ENCODE results near the gene HIP1R. TPM values are rescaled to one million over a fixed set of nuclear protein-coding genes. Genes with fewer than 3 reads are reported as not detected.

The HIP1R gene
- total RNA-seq, 1 experiment from 2014 or later, result 33.1 TPM

GRCh38 chr12:122839907-122840554 lies 4.8 kb downstream of the HIP1R start:
- no peak for DNase-seq
- no peaks in the 10 kb centered on the region for H3K27me3 ChIP-seq (ENCODE audit: insufficient read depth, low read depth)
- peaks cover 54% of the 10 kb centered on the region for H3K4me1 ChIP-seq (replicated peaks; ENCODE audit: insufficient read depth)
- no peak for TF ChIP-seq CTCF (conservative IDR thresholded peaks at IDR 0.05)
- TF ChIP-seq EZH2 (IDR thresholded peaks at IDR 0.05; ENCODE audit: low read depth), result no peak
- no peak overlapping the region for H2AFZ ChIP-seq
- no peaks in the 10 kb centered on the region for H3K9me2 ChIP-seq (ENCODE audit: insufficient read depth)
- intact Hi-C loops (cut with micrococcal nuclease; ENCODE audit: unreplicated experiment), result loop anchor here (2.0 to 5.0 kb wide), 2 partner anchors 48 to 55 kb away; no protein-coding TSS in a partner anchor
- peaks cover 71% of the 10 kb centered on the region for H3K79me2 ChIP-seq (ENCODE audit: low read depth)
- H3F3A ChIP-seq (ENCODE audit: insufficient read depth, low read depth), result peaks cover 26% of the 10 kb centered on the region
- peaks cover 13% of the 10 kb centered on the region for H4K20me1 ChIP-seq (ENCODE audit: insufficient read depth)
- peak overlapping the region; percentile 65; the same call in 1 of the 2 replicates for H3K4me2 ChIP-seq
- CTCF ChIA-PET, result interaction anchor here (0.5 to 0.6 kb wide), 2 partner anchors 35 to 107 kb away, joined by 3 read pairs; no protein-coding TSS in a partner anchor
- no peak overlapping the region for H3K27ac ChIP-seq
- H3K4me3 ChIP-seq, result no peak overlapping the region
- no peaks in the 10 kb centered on the region for H3K36me3 ChIP-seq (ENCODE audit: low read depth)
- POLR2A ChIA-PET (ENCODE audit: unreplicated experiment), result interaction anchor here (0.6 kb wide), 1 partner anchor 180 kb away, joined by 3 read pairs; no protein-coding TSS in a partner anchor
- BruUV-seq (replicated peaks), result no TSS peak
- no peaks in the 10 kb centered on the region for H3K9me3 ChIP-seq (ENCODE audit: insufficient read depth, low read depth)

GRCh38 chr12:122840580-122841513 lies 5.6 kb downstream of the HIP1R start:
- peaks cover 71% of the 10 kb centered on the region for H3K79me2 ChIP-seq (ENCODE audit: low read depth)
- no peaks in the 10 kb centered on the region for H3K27me3 ChIP-seq (ENCODE audit: insufficient read depth, low read depth)
- CTCF ChIA-PET, result interaction anchor here (0.6 kb wide), 1 partner anchor 107 kb away, joined by 3 read pairs; no protein-coding TSS in a partner anchor
- no TSS peak for BruUV-seq (replicated peaks)
- no peak for DNase-seq
- no peaks in the 10 kb centered on the region for H3K9me2 ChIP-seq (ENCODE audit: insufficient read depth)
- TF ChIP-seq EZH2 (IDR thresholded peaks at IDR 0.05; ENCODE audit: low read depth) (no peak), CTCF (conservative IDR thresholded peaks at IDR 0.05) (no peak)
- H3K4me1 ChIP-seq (replicated peaks; ENCODE audit: insufficient read depth), result peaks cover 54% of the 10 kb centered on the region
- intact Hi-C loops (cut with micrococcal nuclease; ENCODE audit: unreplicated experiment), result loop anchor here (2.0 to 5.0 kb wide), 2 partner anchors 49 to 54 kb away; no protein-coding TSS in a partner anchor
- no peak overlapping the region for H2AFZ ChIP-seq
- H3K4me2 ChIP-seq, result peak overlapping the region; percentile 65
- H3K27ac ChIP-seq, result peak overlapping the region; percentile 58
- POLR2A ChIA-PET (ENCODE audit: unreplicated experiment), result no interaction called here
- H3K4me3 ChIP-seq, result no peak overlapping the region
- H4K20me1 ChIP-seq (ENCODE audit: insufficient read depth), result peaks cover 13% of the 10 kb centered on the region
- peaks cover 26% of the 10 kb centered on the region for H3F3A ChIP-seq (ENCODE audit: insufficient read depth, low read depth)
- H3K36me3 ChIP-seq (ENCODE audit: low read depth), result no peaks in the 10 kb centered on the region
- H3K9me3 ChIP-seq (ENCODE audit: insufficient read depth, low read depth), result no peaks in the 10 kb centered on the region

GRCh38 chr12:122841544-122842321 lies 6.5 kb downstream of the HIP1R start:
- peaks cover 26% of the 10 kb centered on the region for H3F3A ChIP-seq (ENCODE audit: insufficient read depth, low read depth)
- no peaks in the 10 kb centered on the region for H3K9me2 ChIP-seq (ENCODE audit: insufficient read depth)
- CTCF ChIA-PET, result no interaction called here
- no peaks in the 10 kb centered on the region for H3K27me3 ChIP-seq (ENCODE audit: insufficient read depth, low read depth)
- no TSS peak for BruUV-seq (replicated peaks)
- no peaks in the 10 kb centered on the region for H3K9me3 ChIP-seq (ENCODE audit: insufficient read depth, low read depth)
- DNase-seq, result peak; percentile 80 to 81
- intact Hi-C loops (cut with micrococcal nuclease; ENCODE audit: unreplicated experiment), result loop anchor here (2.0 to 5.0 kb wide), 2 partner anchors 49 to 53 kb away; no protein-coding TSS in a partner anchor
- H3K4me1 ChIP-seq (replicated peaks; ENCODE audit: insufficient read depth), result peaks cover 51% of the 10 kb centered on the region
- H2AFZ ChIP-seq, result no peak overlapping the region
- no peaks in the 10 kb centered on the region for H3K36me3 ChIP-seq (ENCODE audit: low read depth)
- H3K4me3 ChIP-seq, result no peak overlapping the region
- TF ChIP-seq CTCF (conservative IDR thresholded peaks at IDR 0.05) (no peak), EZH2 (IDR thresholded peaks at IDR 0.05; ENCODE audit: low read depth) (no peak)
- H3K4me2 ChIP-seq, result peak overlapping the region; percentile 65
- POLR2A ChIA-PET (ENCODE audit: unreplicated experiment), result interaction anchor here (0.6 kb wide), 1 partner anchor 133 kb away, joined by 4 read pairs; the partner anchor contains the start of gene OGFOD2
- peaks cover 66% of the 10 kb centered on the region for H3K79me2 ChIP-seq (ENCODE audit: low read depth)
- peaks cover 13% of the 10 kb centered on the region for H4K20me1 ChIP-seq (ENCODE audit: insufficient read depth)
- peak overlapping the region; percentile 58 for H3K27ac ChIP-seq

Measured in PC-9 (cell line).